ENCODE data around the gene TBC1D5.
A peak's percentile ranks its signal among the peaks of the same experiment; 100 is the strongest.
"Not testable (repeated sequence)": the region's sequence is repeated elsewhere in the genome, so short reads cannot be mapped to it uniquely, and the experiment has no call there.

TBC1D5 gene

GRCh38 chr3:17707813-17708543 is 34.5 kb downstream of the TBC1D5 start:
- no peak for DNase-seq

GRCh38 chr3:17705991-17706390 is 36.4 kb downstream of the TBC1D5 start:
- not testable (repeated sequence) for DNase-seq

GRCh38 chr3:17699815-17700214 is 42.6 kb downstream of the TBC1D5 start:
- not testable (repeated sequence) for DNase-seq

- DNase-seq: not testable (repeated sequence)
Measured at GRCh38 chr3:17695665-17696064, 46.8 kb downstream of the TBC1D5 start.

DNA sequence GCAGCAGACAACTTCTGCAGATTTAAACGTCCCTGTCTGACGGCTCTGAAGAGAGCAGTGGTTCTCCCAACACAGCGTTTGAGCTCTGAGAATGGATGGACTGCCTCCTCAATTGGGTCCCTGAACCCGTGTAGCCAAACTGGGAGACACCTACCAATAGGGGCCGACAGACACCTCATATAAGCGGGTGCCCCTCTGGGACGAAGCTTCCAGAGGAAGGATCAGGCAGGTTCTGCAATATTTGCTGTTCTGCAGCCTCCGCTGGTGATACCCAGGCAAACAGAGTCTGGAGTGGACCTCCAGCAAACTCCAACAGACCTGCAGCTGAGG is 48.8 kb downstream of the TBC1D5 start:
- not testable (repeated sequence) for DNase-seq

- DNase-seq: peak; percentile 26
Measured at GRCh38 chr3:17692846-17693669, 49.4 kb downstream of the TBC1D5 start.

- no peak for DNase-seq
Measured at GRCh38 chr3:17687566-17687965, 54.9 kb downstream of the TBC1D5 start.

DNA sequence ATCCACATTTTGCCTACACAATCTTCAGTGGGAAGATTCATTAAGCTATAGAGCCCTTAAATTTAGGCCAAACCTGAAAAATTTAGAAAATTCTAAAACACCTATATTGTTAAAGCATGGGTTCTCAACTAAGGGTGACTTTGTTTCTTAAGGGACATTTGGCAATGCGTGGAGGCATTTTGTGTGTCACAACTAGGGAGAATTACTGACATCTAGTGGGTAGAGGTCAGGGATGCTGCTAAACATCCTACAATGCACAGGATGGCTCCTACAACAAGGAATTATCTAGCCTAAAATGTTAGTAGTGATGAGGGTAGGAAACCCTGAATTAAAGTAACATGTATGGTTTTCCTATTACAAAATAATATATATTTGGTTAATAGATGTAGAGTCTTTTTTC is 55.8 kb downstream of the TBC1D5 start:
- no peak for DNase-seq

GRCh38 chr3:17683542-17684207 is 58.8 kb downstream of the TBC1D5 start:
- DNase-seq: no peak

DNA sequence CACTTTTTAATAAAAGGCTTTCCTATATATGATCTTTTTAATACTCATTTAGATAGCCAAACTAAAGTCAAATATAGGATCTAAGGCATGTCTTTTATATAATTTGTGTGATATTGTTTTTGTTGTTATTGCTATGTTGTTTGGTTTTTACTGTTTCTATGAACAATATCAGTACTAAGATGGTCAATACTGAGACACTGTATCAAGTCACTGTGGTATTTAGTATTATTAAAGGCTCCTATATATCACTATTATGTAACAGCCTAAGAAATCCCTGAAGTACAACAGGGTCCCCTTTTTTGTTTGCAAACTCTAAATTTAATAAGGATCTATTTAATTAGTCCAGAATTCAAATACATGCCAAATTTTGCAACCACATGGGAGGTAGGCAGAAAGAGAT is 61.9 kb downstream of the TBC1D5 start:
- no peak for DNase-seq

DNA sequence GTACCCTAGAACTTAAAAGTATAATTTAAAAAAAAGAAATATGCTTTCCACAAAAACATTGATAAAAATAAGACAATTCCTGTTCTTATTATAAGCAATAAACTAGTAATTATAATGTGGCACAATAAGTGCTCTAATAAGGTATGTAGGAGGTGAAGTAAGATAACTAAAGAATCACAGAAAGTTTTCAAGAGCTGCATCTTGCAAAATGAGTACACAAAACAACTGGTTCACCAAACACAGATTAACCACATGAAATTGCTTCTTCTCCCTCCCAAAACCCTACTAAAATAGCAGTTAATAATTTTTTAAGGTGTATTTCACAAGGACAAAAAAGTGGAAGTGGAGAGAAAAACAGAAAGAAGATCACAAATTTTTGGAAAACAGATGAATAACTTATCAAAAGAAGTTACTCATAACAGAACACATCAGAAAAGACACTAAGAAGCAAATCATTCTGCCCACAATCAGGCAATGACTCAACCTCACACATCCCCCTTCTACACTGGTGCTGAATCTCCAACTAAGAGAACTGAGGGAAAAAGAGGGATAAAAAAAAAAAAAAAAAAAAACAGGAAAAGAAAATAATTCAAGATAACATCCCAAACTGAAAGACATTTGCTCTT is 64.2 kb downstream of the TBC1D5 start:
- no peak for DNase-seq

- no peak for DNase-seq
Measured at GRCh38 chr3:17674082-17674686, 68.2 kb downstream of the TBC1D5 start.

- DNase-seq: no peak
Measured at GRCh38 chr3:17672506-17672905, 69.9 kb downstream of the TBC1D5 start.

GRCh38 chr3:17670749-17671148 is 71.7 kb downstream of the TBC1D5 start:
- no peak for DNase-seq

GRCh38 chr3:17664923-17665322 is 77.5 kb downstream of the TBC1D5 start:
- DNase-seq: no peak

GRCh38 chr3:17656264-17656663 is 86.2 kb downstream of the TBC1D5 start:
- no peak for DNase-seq

DNA sequence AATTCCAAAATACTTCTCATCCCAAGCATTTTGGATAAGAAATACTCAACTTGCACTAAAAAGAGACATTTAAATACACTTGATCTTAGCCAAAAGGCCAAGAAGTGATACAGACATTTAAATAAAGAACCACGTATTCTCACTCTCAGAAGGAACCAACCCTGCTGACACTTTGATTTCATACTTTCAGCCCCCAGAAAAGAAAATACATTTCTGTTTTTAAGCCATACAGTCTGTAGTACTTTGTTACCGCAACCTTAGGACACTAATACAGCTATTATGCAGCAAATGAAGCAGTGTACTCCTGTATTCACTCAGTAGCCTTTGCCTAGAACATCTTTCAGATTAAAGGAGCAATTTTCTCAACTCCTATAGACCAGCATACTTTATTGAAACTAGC is 86.7 kb downstream of the TBC1D5 start:
- DNase-seq: no peak

- DNase-seq: not testable (repeated sequence)
Measured at GRCh38 chr3:17649748-17650147, 92.7 kb downstream of the TBC1D5 start.

DNA sequence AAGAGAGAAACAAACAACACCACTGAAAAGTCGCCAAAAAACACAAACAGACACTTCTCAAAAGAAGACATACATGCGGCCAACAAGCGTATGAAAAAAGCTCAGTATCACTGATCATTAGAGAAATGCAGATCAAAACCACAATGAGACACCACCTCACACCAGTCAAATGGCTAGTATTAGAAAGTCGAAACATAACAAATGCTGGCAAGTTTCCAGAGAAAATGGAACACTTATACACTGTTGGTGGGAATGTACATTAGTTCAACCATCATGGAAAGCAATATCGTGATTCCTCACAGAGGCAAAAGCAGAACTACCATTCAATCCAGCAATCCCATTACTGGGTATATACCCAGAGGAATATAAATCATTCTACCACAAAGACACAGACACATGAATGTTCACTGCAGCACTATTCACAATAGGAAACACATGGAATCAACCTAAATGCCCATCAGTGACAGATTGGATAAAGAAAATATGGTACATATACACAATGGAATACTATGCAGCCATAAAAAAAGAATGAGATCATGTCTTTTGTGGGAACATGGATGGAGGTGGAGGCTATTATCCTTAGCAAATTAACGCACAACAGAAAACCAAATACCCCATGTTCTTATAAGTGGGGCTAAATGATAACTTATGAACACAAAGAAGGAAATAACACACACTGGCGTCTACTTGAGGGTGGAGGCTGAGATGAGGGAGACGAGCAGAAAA is 93.6 kb downstream of the TBC1D5 start:
- DNase-seq: not testable (repeated sequence)

DNA sequence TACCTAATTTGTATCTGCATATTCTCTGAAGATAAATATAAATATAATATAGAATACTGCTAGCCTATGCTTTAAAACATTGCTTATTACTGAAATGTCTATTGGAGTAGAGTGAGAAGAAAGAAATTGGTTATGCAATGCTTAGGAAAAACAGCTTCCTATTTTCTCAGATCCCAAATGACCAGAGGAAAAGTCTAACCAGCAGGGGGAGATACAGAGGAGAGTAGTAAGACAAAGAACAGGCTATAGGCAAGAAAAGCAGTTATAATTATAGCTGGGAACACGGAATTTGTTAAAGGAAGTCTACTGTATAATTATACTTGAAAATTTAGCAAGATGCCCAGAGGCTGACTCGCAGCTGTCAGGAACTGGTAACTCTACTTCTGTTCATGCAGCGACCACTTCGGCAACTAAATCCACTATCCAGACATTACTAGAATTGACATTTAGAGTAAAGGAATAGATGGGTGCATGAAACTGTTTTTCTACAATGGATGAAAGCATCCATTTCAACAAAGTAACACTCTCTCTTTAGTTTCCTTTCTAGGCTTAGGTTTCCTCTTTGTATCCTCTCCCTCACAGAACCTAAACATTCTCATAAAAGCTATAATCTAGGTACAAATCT is 97.2 kb downstream of the TBC1D5 start:
- DNase-seq: no peak

- no peak for DNase-seq
Measured at GRCh38 chr3:17643691-17644090, 98.7 kb downstream of the TBC1D5 start.

DNA sequence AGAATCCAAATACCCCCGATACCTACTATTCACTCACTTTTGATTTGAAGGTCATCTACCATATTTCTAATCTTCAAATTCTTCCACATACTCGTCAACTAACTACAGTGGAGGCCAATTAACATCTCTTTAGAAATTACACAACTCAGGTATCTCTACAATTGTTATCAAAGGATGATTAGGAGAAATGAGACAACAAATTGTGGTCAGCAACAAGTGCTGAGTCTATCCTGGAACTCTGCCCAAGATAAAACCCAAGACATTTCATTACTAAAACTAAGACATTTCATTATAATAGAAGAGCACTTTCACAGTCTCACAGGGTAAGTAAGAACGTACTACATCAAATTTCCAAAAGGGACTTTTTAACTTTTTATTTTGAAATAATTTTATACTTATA is 100.0 kb downstream of the TBC1D5 start:
- DNase-seq: no peak
